GM12878 (cell line): Measurements from ENCODE around the gene SLC6A17. TPM values are rescaled to one million over a fixed set of nuclear protein-coding genes. Genes with fewer than 3 reads are reported as not detected.

Experiments used
- ATAC-seq: fragments of 200-7000 bp; cut with Tn5 transposase; 3 replicates; pipeline ENCODE4 v1.9.1; 2020; ENCODE audit warnings: mild to moderate bottlenecking, moderate library complexity
- BruUV-seq: library from RNA; stranded (reverse); fragments of 400-500 nt; replicated peaks from 2 replicates; lab custom pipeline; 2021; lab: Mats Ljungman, UMichigan
- CTCF ChIA-PET: fragments of 300-600 bp; sonication (Branson Sonifier 250); formaldehyde crosslinking; extraction: SDS; loops from one replicate; lab custom pipeline; 2021; ENCODE audit warnings: inconsistent platforms; lab: Yijun Ruan, JAX
- POLR2A ChIA-PET: fragments of 350-600 bp; formaldehyde crosslinking; extraction: SDS; loops from one replicate; lab custom pipeline; 2021; ENCODE audit warnings: inconsistent platforms; lab: Charles Lee
- RAD21 ChIA-PET: fragments of 300-600 bp; sonication (Branson Sonifier 250); formaldehyde crosslinking; loops from one replicate; lab custom pipeline; 2023; ENCODE audit warnings: antibody characterized with exemption; ENCODE audit not compliant: unreplicated experiment; lab: Charles Lee
- SMC1A ChIA-PET: fragments of 300-600 bp; sonication (Branson Sonifier 250); formaldehyde crosslinking; loops from one replicate; lab custom pipeline; 2023; ENCODE audit not compliant: unreplicated experiment, uncharacterized antibody; lab: Charles Lee
- DNase-seq: peaks from one replicate; pipeline ENCODE4 v3.0.0-alpha.2; 2011; ENCODE audit warnings: low read depth, low spot score
- FAIRE-seq: peaks from 3 replicates; lab custom pipeline; 2011; peaks lifted over from hg19 to GRCh38; lab: Jason Lieb, UNC
- H2AFZ ChIP-seq: 2 replicates; pipeline ENCODE4 v1.6.0; 2011; ENCODE audit warnings: low read depth, low read length, control low read depth; ENCODE audit not compliant: control insufficient read depth
- H3K27ac ChIP-seq: 2 replicates; pipeline ENCODE4 v1.5.1; 2011; ENCODE audit warnings: control low read depth; ENCODE audit not compliant: control insufficient read depth, insufficient read depth
- H3K27me3 ChIP-seq, 2 experiments: replicated peaks in 1 of 2; 2 replicates each; pipeline versions ENCODE4 v1.6.0 to v1.6.1; 2011; ENCODE audit warnings: low read length in 1 of 2; ENCODE audit not compliant: control insufficient read depth in 2 of 2, insufficient read depth in 2 of 2
- H3K36me3 ChIP-seq, 2 experiments: 2 replicates each; pipeline ENCODE4 v1.5.1; 2011; ENCODE audit warnings: low read length in 1 of 2; ENCODE audit not compliant: control insufficient read depth in 2 of 2, insufficient read depth in 2 of 2
- H3K4me1 ChIP-seq: 2 replicates; pipeline ENCODE4 v1.6.1; 2011; ENCODE audit warnings: mild to moderate bottlenecking, low read length, moderate library complexity, mixed read lengths; ENCODE audit not compliant: control insufficient read depth, insufficient read depth
- H3K4me2 ChIP-seq: 2 replicates; pipeline ENCODE4 v1.6.0; 2011; ENCODE audit warnings: control low read depth; ENCODE audit not compliant: control insufficient read depth, insufficient read depth
- H3K4me3 ChIP-seq: fragments of 200-600 bp; sonication (generic); 2 replicates; pipeline ENCODE4 v1.5.1; 2016
- H3K79me2 ChIP-seq: 2 replicates; pipeline ENCODE4 v1.6.0; 2011; ENCODE audit warnings: low read length; ENCODE audit not compliant: control insufficient read depth, insufficient read depth
- H3K9ac ChIP-seq: 2 replicates; pipeline ENCODE4 v1.8.0; 2011; ENCODE audit warnings: low read length, control low read depth, mixed read lengths; ENCODE audit not compliant: control insufficient read depth, insufficient read depth
- H3K9me3 ChIP-seq: replicated peaks from 3 replicates; pipeline ENCODE4 v1.5.1; 2011; ENCODE audit warnings: mild to moderate bottlenecking, low read length; ENCODE audit not compliant: control insufficient read depth, insufficient read depth
- H4K20me1 ChIP-seq: 2 replicates; pipeline ENCODE4 v1.6.0; 2011; ENCODE audit not compliant: control insufficient read depth, insufficient read depth
- BACH1 ChIP-seq: fragments of 450-650 bp; IDR thresholded peaks from 2 replicates; pipeline ENCODE4 v1.6.1; 2017; ENCODE audit warnings: mild to moderate bottlenecking, borderline replicate concordance
- CHD1 ChIP-seq: IDR thresholded peaks from 2 replicates; pipeline ENCODE4 v1.6.1; 2012; ENCODE audit warnings: low read depth, low read length, improper control_type of control experiment
- FOXK2 ChIP-seq: fragments of 450-650 bp; IDR thresholded peaks from 2 replicates; pipeline ENCODE4 v1.6.1; 2017; ENCODE audit warnings: mild to moderate bottlenecking, moderate library complexity
- SREBF2 ChIP-seq: IDR thresholded peaks from 2 replicates; pipeline ENCODE4 v1.6.1; 2012; ENCODE audit warnings: mild to moderate bottlenecking, low read length
- SRF ChIP-seq, 2 experiments: IDR thresholded peaks; 2 replicates each; pipeline ENCODE4 v1.6.1; 2011; ENCODE audit warnings: low read depth in 2 of 2, low read length in 2 of 2, mild to moderate bottlenecking in 1 of 2, moderate library complexity in 1 of 2
- TARDBP ChIP-seq: IDR thresholded peaks from 2 replicates; pipeline ENCODE4 v1.6.1; 2016; ENCODE audit warnings: borderline replicate concordance
- ZBED1 ChIP-seq: IDR thresholded peaks from 2 replicates; pipeline ENCODE4 v1.6.1; 2016; ENCODE audit warnings: borderline replicate concordance
- ZNF207 ChIP-seq: fragments of 450-650 bp; IDR thresholded peaks from 2 replicates; pipeline ENCODE4 v1.6.1; 2014; ENCODE audit warnings: antibody characterized with exemption, mild to moderate bottlenecking, borderline replicate concordance
- ZNF24 ChIP-seq: fragments of 450-650 bp; IDR thresholded peaks from 2 replicates; pipeline ENCODE4 v1.6.1; 2017; ENCODE audit warnings: antibody characterized with exemption, mild to moderate bottlenecking
- WGBS: methylation state at CpG from one replicate; pipeline ENCODE4 v1.1.6; 2016; ENCODE audit warnings: low lambda C conversion rate; ENCODE audit not compliant: insufficient replicate concordance, insufficient coverage; ENCODE audit errors: missing lambda C conversion rate; 5-methylcytosine and 5-hydroxymethylcytosine counted together
- in situ Hi-C: fragments of 300-500 bp; cut with MboI; formaldehyde crosslinking; loops from 9 replicates; pipeline ENCODE4 v1.14.3; 2018; ENCODE audit warnings: mixed read lengths
- intact Hi-C: fragments of 100-400 bp; cut with micrococcal nuclease; formaldehyde crosslinking; loops from one replicate; pipeline ENCODE4 v1.14.2; 2022; ENCODE audit not compliant: unreplicated experiment
- polyA plus RNA-seq, 11 experiments: library from polyadenylated mRNA; depleted of rRNA in 4 of 11; unstranded in 6 of 11; stranded (reverse) in 5 of 11; fragments of >200 nt; fragmentation: Nextera tagmentation in 4 of 11; fragmentation: Illumina TruSeq in 1 of 11; extraction: Ambion mirVana in 4 of 11; extraction: Trizol in 1 of 11; gene quantifications; 1 replicate in 1 of 11; 2 replicates in 10 of 11; pipeline versions ENCODE4 v1.2.1 to v1.2.3, GENCODE V29; 2011 to 2016; ENCODE audit warnings: inconsistent platforms in 2 of 11, missing spikeins in 2 of 11, low read depth in 1 of 11
- total RNA-seq, 4 experiments: library from RNA; depleted of rRNA in 3 of 4; stranded (reverse); fragments of >200 nt in 3 of 4; fragmentation: Illumina TruSeq in 1 of 4; extraction: Trizol in 1 of 4; gene quantifications; 2 replicates each; pipeline versions ENCODE4 v1.2.1 to v1.2.3, GENCODE V29; 2013 to 2021
- TF ChIP-seq, protein P1 (sequence below): IDR thresholded peaks from 2 replicates; pipeline ENCODE4 v1.6.1; 2012; ENCODE audit warnings: mild to moderate bottlenecking, low read depth, low read length
- TF ChIP-seq, protein P2 (sequence below): fragments of 450-650 bp; IDR thresholded peaks from 2 replicates; pipeline ENCODE4 v1.6.1; 2017; ENCODE audit warnings: low read depth, mild to moderate bottlenecking, moderate library complexity
- TF ChIP-seq, protein P3 (sequence below): fragments of 450-650 bp; IDR thresholded peaks from 2 replicates; pipeline ENCODE4 v1.6.1; 2017; ENCODE audit warnings: antibody characterized with exemption, mild to moderate bottlenecking, moderate library complexity

SLC6A17 gene
- total and polyA plus RNA-seq, 10 of the 15 experiments (the other 5 are each of a cell fraction or from before 2014, with no cell fraction given) = not detected

DNA sequence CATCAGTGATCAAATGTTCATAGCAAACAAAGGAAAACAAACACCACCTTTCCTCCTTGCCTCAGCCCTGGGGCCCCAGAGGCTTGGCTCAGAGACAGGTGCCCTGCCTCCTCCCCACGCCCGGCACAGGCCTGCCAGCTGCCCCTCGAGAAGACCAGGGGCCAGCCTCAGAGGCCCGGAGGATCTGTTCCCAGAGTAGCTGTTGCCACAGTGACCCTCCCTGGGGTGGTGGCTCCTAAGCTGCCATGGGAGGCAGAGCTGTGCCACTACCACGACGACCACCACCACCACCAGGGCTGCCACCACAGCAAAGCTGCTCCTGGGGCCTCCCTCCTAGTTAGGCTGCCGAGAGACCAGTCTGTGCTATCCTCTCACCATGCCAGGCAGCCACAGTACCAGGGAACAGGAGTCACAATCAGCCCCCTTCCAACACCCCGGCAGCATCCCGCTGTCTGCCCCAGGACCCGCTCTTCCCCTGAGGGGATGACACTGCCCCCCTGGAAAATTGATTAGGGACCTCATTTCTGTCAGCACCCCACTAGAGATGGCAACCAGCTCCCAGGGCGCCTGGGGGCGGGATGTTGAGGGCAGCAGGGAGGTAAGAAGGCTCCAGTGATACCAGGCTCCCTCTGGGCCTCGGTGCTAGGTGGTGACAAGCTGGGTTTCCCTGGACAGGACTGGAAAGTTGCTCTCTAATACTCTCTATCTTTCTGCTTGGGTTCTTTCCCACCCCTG, 90.3 kb downstream of the SLC6A17 start:
- no peak for ATAC-seq
- Histone ChIP-seq H2AFZ (no peak overlapping the region), H3K79me2 (no peaks in the 10 kb centered on the region), H3K9me3 (no peaks in the 10 kb centered on the region), H3K4me2 (no peak overlapping the region), H3K27me3 (no peaks in the 10 kb centered on the region; a peak in 1 of 4 replicates), H3K4me3 (no peak overlapping the region), H3K27ac (no peak overlapping the region), H4K20me1 (no peaks in the 10 kb centered on the region; the same call in 1 of the 2 replicates), H3K9ac (no peak overlapping the region), H3K4me1 (peaks cover 31% of the 10 kb centered on the region), H3K36me3 (no peaks in the 10 kb centered on the region)
- no TSS peak for BruUV-seq
- DNase-seq = no peak
- intact Hi-C loops = no loop called here
- WGBS = 64% methylated on average over 13 of the region's 13 CpGs
- no peak for FAIRE-seq
- CTCF ChIA-PET = interaction anchor here (1.5 to 9.7 kb wide), 3 partner anchors 15 to 72 kb away, joined by 3 to 58 read pairs (median 4); no protein-coding TSS in a partner anchor
- SMC1A ChIA-PET = interaction anchor here (1.2 to 2.3 kb wide), 4 partner anchors 22 to 69 kb away, joined by 3 to 11 read pairs (median 3); no protein-coding TSS in a partner anchor
- no peak for TF ChIP-seq BACH1
- TF ChIP-seq ZNF24 = no peak
- TF ChIP-seq ZBED1 = no peak
- TF ChIP-seq, protein P1, sequence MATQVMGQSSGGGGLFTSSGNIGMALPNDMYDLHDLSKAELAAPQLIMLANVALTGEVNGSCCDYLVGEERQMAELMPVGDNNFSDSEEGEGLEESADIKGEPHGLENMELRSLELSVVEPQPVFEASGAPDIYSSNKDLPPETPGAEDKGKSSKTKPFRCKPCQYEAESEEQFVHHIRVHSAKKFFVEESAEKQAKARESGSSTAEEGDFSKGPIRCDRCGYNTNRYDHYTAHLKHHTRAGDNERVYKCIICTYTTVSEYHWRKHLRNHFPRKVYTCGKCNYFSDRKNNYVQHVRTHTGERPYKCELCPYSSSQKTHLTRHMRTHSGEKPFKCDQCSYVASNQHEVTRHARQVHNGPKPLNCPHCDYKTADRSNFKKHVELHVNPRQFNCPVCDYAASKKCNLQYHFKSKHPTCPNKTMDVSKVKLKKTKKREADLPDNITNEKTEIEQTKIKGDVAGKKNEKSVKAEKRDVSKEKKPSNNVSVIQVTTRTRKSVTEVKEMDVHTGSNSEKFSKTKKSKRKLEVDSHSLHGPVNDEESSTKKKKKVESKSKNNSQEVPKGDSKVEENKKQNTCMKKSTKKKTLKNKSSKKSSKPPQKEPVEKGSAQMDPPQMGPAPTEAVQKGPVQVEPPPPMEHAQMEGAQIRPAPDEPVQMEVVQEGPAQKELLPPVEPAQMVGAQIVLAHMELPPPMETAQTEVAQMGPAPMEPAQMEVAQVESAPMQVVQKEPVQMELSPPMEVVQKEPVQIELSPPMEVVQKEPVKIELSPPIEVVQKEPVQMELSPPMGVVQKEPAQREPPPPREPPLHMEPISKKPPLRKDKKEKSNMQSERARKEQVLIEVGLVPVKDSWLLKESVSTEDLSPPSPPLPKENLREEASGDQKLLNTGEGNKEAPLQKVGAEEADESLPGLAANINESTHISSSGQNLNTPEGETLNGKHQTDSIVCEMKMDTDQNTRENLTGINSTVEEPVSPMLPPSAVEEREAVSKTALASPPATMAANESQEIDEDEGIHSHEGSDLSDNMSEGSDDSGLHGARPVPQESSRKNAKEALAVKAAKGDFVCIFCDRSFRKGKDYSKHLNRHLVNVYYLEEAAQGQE = no peak
- TF ChIP-seq, protein P2, sequence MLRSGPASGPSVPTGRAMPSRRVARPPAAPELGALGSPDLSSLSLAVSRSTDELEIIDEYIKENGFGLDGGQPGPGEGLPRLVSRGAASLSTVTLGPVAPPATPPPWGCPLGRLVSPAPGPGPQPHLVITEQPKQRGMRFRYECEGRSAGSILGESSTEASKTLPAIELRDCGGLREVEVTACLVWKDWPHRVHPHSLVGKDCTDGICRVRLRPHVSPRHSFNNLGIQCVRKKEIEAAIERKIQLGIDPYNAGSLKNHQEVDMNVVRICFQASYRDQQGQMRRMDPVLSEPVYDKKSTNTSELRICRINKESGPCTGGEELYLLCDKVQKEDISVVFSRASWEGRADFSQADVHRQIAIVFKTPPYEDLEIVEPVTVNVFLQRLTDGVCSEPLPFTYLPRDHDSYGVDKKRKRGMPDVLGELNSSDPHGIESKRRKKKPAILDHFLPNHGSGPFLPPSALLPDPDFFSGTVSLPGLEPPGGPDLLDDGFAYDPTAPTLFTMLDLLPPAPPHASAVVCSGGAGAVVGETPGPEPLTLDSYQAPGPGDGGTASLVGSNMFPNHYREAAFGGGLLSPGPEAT = no peak
- TF ChIP-seq TARDBP = no peak
- no peak for TF ChIP-seq CHD1
- TF ChIP-seq FOXK2 = no peak
- TF ChIP-seq, protein P3, sequence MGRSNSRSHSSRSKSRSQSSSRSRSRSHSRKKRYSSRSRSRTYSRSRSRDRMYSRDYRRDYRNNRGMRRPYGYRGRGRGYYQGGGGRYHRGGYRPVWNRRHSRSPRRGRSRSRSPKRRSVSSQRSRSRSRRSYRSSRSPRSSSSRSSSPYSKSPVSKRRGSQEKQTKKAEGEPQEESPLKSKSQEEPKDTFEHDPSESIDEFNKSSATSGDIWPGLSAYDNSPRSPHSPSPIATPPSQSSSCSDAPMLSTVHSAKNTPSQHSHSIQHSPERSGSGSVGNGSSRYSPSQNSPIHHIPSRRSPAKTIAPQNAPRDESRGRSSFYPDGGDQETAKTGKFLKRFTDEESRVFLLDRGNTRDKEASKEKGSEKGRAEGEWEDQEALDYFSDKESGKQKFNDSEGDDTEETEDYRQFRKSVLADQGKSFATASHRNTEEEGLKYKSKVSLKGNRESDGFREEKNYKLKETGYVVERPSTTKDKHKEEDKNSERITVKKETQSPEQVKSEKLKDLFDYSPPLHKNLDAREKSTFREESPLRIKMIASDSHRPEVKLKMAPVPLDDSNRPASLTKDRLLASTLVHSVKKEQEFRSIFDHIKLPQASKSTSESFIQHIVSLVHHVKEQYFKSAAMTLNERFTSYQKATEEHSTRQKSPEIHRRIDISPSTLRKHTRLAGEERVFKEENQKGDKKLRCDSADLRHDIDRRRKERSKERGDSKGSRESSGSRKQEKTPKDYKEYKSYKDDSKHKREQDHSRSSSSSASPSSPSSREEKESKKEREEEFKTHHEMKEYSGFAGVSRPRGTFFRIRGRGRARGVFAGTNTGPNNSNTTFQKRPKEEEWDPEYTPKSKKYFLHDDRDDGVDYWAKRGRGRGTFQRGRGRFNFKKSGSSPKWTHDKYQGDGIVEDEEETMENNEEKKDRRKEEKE = no peak
- TF ChIP-seq SREBF2 = no peak
- TF ChIP-seq ZNF207 = no peak
- TF ChIP-seq SRF (IDR thresholded peaks at IDR 0.05; ENCODE audit: low read depth in 2 of 2, low read length in 2 of 2) = no peak
- in situ Hi-C loops = no loop called here
- RAD21 ChIA-PET = interaction anchor here (1.0 to 3.2 kb wide), 4 partner anchors 25 to 98 kb away, joined by 3 to 15 read pairs (median 4); partner anchors contain the start of gene RBM15
- POLR2A ChIA-PET = no interaction called here
